Left lung (tissue), 10 donors: ENCODE data around the gene LOXHD1. TPM values are rescaled to one million over a fixed set of nuclear protein-coding genes. Genes with fewer than 3 reads are reported as not detected.
A peak's percentile ranks its signal among the peaks of the same experiment; 100 is the strongest.

ENCODE experiments used
- ATAC-seq: fragments of 200-7000 bp; cut with Tn5 transposase; one replicate; pipeline ENCODE4 v1.9.1; 2020; ENCODE audit warnings: moderate library complexity
- DNase-seq, 4 donors: peaks; one replicate each; pipeline ENCODE4 v3.0.0-alpha.2; 2013 to 2020
- H3K27ac ChIP-seq, 2 donors: fragments of 200-600 bp; sonication (generic) in 1 of 2; one replicate each; pipeline versions ENCODE4 v1.5.0 to v1.8.0; 2020 to 2021
- H3K27me3 ChIP-seq, 2 donors: fragments of 200-600 bp; sonication (generic) in 1 of 2; one replicate each; pipeline versions ENCODE4 v1.5.0 to v1.8.0; 2020 to 2021
- H3K36me3 ChIP-seq, 2 donors: fragments of 200-600 bp; sonication (generic) in 1 of 2; one replicate each; pipeline versions ENCODE4 v1.5.0 to v1.8.0; 2020 to 2021
- H3K4me1 ChIP-seq, 2 donors: fragments of 200-600 bp; one replicate each; pipeline ENCODE4 v1.8.0; 2021
- H3K4me3 ChIP-seq, 2 donors: fragments of 200-600 bp; sonication (generic) in 1 of 2; one replicate each; pipeline versions ENCODE4 v1.5.0 to v1.8.0; 2020 to 2021; ENCODE audit warnings: mild to moderate bottlenecking in 1 of 2
- H3K9me3 ChIP-seq, 2 donors: fragments of 200-600 bp; sonication (generic) in 1 of 2; one replicate each; pipeline versions ENCODE4 v1.5.0 to v1.8.0; 2020 to 2021
- intact Hi-C, 2 donors: fragments of 100-400 bp; cut with DNase I; formaldehyde crosslinking; loops; one replicate each; pipeline versions ENCODE4 v1.11.2 to v1.14.2; 2022
- polyA plus RNA-seq, 6 donors: library from polyadenylated mRNA; unstranded; fragments of 120-200 nt; gene quantifications; one replicate each; pipeline ENCODE4 v1.2.1, GENCODE V29; 2013; ENCODE audit not compliant: insufficient read length in 6 of 6
- total RNA-seq, 2 donors: library from RNA; stranded (reverse); fragmentation: NEBNext Ultra II Directional; extraction: Animal tissue kit (Norgen Biotek cat#: 25700); gene quantifications; one replicate each; pipeline ENCODE4 v1.2.1, GENCODE V29; 2021
- TF ChIP-seq, protein P1 (sequence below), 2 donors: fragments of 200-600 bp; sonication (generic) in 1 of 2; IDR thresholded peaks; one replicate each; pipeline versions ENCODE4 v1.5.0 to v1.8.0; 2021; ENCODE audit warnings: antibody characterized with exemption in 2 of 2
- donor health status: DM: no; HTN: yes; CAD: no.
- donor health status: DM: no; HTN: no; CAD: no.

LOXHD1 gene
- total and polyA plus RNA-seq, 8 donors, result 0.52 to 2.0 (median 1.2) TPM

DNA sequence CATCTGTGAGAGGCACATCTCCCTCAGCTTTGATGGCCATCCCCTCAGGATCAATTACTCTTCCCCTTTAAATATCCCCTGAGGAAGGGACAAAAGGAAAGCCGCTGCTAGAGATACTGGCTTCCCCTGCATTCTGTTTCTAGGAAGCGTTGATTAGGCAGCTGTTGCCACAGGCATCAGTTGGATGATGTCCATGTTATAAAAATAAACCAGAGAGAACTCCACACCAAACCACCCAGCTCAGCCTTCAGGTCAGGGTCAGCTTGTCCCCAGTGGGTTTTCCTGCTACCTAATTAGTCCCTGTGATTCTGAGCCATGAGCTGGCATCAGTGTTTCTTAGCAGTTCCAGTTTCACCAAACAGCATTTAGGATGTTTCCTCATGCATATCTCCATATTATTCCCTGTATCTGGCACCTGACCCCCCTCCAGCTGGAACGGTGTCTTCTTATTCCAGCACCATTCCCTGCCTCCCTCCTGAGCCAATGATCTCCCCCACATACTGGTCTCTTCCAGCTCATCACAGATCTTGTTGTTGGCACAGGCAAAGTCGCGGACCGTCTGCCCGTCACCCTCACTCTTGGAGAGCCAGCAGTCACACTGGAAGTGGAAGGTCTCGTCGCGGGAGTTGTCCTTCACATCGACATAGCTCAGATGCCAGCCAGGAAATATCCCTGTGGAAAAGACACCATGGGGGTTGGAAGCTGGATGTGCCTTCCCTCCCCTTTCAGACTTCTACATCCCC, 168.4 kb downstream of the LOXHD1 start:
- ATAC-seq (no peak), DNase-seq (no peak)
- intact Hi-C loops, result no loop called here
- no peak overlapping the region for H3K4me3 ChIP-seq
- H3K9me3 ChIP-seq, result no peaks in the 10 kb centered on the region
- no peaks in the 10 kb centered on the region for H3K36me3 ChIP-seq
- H3K27ac ChIP-seq, result no peak overlapping the region
- no peaks in the 10 kb centered on the region for H3K4me1 ChIP-seq
- TF ChIP-seq, protein P1, sequence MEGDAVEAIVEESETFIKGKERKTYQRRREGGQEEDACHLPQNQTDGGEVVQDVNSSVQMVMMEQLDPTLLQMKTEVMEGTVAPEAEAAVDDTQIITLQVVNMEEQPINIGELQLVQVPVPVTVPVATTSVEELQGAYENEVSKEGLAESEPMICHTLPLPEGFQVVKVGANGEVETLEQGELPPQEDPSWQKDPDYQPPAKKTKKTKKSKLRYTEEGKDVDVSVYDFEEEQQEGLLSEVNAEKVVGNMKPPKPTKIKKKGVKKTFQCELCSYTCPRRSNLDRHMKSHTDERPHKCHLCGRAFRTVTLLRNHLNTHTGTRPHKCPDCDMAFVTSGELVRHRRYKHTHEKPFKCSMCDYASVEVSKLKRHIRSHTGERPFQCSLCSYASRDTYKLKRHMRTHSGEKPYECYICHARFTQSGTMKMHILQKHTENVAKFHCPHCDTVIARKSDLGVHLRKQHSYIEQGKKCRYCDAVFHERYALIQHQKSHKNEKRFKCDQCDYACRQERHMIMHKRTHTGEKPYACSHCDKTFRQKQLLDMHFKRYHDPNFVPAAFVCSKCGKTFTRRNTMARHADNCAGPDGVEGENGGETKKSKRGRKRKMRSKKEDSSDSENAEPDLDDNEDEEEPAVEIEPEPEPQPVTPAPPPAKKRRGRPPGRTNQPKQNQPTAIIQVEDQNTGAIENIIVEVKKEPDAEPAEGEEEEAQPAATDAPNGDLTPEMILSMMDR (IDR thresholded peaks at IDR 0.05), result no peak
- H3K27me3 ChIP-seq, result no peaks in the 10 kb centered on the region

DNA sequence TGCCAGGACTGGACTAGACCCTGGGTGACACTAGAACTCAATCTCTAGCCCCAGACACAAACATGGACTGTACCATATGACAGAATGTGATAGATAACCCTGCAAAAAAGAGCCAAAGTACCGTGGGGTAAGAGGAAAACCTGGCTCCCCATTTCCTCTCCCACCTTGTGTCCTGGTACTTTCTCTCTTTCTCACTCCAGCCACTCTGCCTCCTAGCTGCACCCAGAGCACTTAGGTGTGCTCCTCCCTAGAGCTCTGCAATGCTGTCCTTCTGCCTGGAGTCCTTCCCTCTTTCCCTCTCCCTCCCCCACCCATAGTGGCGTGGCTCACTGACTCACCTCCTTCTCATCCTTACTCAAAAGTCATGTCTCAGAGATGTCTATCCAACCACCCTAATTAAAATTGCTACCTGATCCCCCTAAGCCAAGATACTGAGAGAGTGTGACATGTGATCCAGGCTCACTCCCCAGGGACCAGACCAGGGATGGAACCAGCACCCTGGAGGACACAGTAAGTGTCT, 171.3 kb downstream of the LOXHD1 start:
- Histone ChIP-seq H3K9me3 (peaks cover 0 to 5% of the 10 kb centered on the region in 2 donors), H3K4me3 (no peak overlapping the region), H3K27ac (no peak overlapping the region), H3K27me3 (no peaks in the 10 kb centered on the region), H3K36me3 (no peaks in the 10 kb centered on the region), H3K4me1 (no peaks in the 10 kb centered on the region)
- intact Hi-C loops, result no loop called here
- TF ChIP-seq, protein P1 (IDR thresholded peaks at IDR 0.05), result no peak
- DNase-seq (no peak), ATAC-seq (no peak)

DNA sequence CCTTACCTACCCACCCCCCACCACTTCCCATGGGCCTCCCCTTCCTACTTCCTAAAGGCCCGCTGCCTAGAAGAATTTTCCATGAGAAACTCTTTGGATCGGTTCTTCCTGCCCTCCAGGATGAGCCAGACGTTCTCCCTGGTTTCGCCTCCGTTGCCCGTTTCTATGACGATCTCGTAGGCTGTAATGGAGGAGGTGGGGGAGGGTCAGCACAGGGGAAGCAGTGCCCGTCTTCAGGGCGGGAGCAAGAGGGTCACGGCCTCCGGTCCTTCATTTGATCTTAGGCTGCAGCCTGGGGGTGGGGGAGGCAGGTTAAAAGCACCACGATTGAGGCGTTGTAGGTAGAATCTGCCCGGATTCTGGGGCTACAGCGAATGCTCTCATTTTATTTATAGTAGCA, 172.0 kb downstream of the LOXHD1 start:
- no peaks in the 10 kb centered on the region for H3K27me3 ChIP-seq
- no peaks in the 10 kb centered on the region for H3K4me1 ChIP-seq
- DNase-seq (no peak), ATAC-seq (no peak)
- H3K36me3 ChIP-seq, result no peaks in the 10 kb centered on the region
- intact Hi-C loops, result loop anchor here in 1 of 2 donors (5.0 kb wide), 1 partner anchor 203 kb away; no protein-coding TSS in a partner anchor
- H3K4me3 ChIP-seq, result no peak overlapping the region
- TF ChIP-seq, protein P1 (IDR thresholded peaks at IDR 0.05), result no peak
- H3K9me3 ChIP-seq, result peaks cover 0 to 5% of the 10 kb centered on the region in 2 donors
- H3K27ac ChIP-seq, result no peak overlapping the region

DNA sequence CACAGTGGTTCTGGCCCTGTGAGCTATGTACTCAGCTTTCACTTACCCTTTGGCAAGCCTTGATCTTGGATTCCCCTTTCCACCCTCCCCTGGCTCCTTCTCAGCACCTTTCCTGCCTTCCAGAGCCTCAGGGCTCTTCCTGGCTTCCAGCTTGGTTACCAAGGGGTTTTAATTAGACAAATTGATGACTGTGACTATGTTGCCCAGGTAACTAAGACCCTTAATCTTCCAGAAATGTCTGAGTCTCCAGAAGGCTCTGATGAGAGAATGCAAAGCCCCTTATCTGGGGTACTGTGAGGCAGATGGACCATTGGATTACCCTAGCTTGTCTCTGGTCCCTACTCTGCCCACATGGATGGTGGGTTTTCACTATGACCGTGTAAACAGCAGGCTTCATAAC, 174.2 kb downstream of the LOXHD1 start:
- intact Hi-C loops, result loop anchor here in 1 of 2 donors (5.0 kb wide), 1 partner anchor 201 kb away; no protein-coding TSS in a partner anchor
- no peak for DNase-seq
- H3K27me3 ChIP-seq, result no peaks in the 10 kb centered on the region
- H3K9me3 ChIP-seq, result peaks cover 0 to 5% of the 10 kb centered on the region in 2 donors
- no peaks in the 10 kb centered on the region for H3K4me1 ChIP-seq
- no peak for ATAC-seq
- H3K4me3 ChIP-seq, result no peak overlapping the region
- H3K27ac ChIP-seq, result no peak overlapping the region
- TF ChIP-seq, protein P1 (IDR thresholded peaks at IDR 0.05), result no peak
- H3K36me3 ChIP-seq, result no peaks in the 10 kb centered on the region

DNA sequence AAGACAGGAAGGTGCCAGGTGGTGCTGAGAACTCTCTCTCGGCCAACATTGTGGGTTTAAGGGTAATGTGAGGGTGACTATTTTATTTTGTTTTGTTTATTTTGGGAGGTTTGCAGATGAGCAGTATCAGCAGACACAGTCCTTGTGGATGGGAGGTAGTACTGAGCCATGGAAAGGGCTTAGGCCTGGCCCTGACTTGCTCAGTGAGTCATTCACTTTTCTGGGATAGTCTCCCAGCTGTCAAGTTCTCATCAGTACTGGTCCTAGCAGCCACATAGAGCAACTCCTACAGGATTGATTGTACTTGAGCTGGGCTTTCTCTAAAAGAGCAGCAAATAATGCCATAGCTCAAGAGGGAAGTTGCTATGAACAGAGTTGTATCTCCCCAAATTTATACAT, 175.2 kb downstream of the LOXHD1 start:
- Histone ChIP-seq H3K9me3 (peaks cover 0 to 5% of the 10 kb centered on the region in 2 donors), H3K36me3 (no peaks in the 10 kb centered on the region), H3K27ac (no peak overlapping the region), H3K4me1 (no peaks in the 10 kb centered on the region), H3K27me3 (no peaks in the 10 kb centered on the region), H3K4me3 (no peak overlapping the region)
- intact Hi-C loops, result loop anchor here in 1 of 2 donors (5.0 kb wide), 1 partner anchor 200 kb away; no protein-coding TSS in a partner anchor
- TF ChIP-seq, protein P1 (IDR thresholded peaks at IDR 0.05), result no peak
- no peak for DNase-seq
- peak; percentile 47 for ATAC-seq
